HG03432 (cell line): ENCODE measurements around the gene DDX39A.
A peak's percentile ranks its signal among the peaks of the same experiment; 100 is the strongest.

ENCODE experiments used
- ATAC-seq: cut with Tn5 transposase; IDR thresholded peaks from one replicate; pipeline ENCODE4 v1.9.1; 2021; ENCODE audit warnings: mild to moderate bottlenecking, moderate library complexity; ENCODE audit not compliant: unreplicated experiment

Gene DDX39A

GRCh38 chr19:14434543-14435319 is 15.6 kb upstream of the DDX39A start:
- ATAC-seq, result no peak

- ATAC-seq, result peak; percentile 24
Measured at GRCh38 chr19:14433554-14434501, 14.7 kb upstream of the DDX39A start.

GRCh38 chr19:14432791-14433553 is 13.8 kb upstream of the DDX39A start, which contains the start of gene PKN1:
TSS of gene PKN1 (plus strand) at chr19:14433306. CDS start at chr19:14433522, 216 bp downstream.
- peak; percentile 62 for ATAC-seq

GRCh38 chr19:14430712-14431111 is 11.6 kb upstream of the DDX39A start:
- ATAC-seq, result no peak

GRCh38 chr19:14428882-14429416 is 9.8 kb upstream of the DDX39A start:
- ATAC-seq, result no peak

- no peak for ATAC-seq
Measured at GRCh38 chr19:14427461-14427860, 8.3 kb upstream of the DDX39A start.

GRCh38 chr19:14425696-14426138 is 6.6 kb upstream of the DDX39A start:
- ATAC-seq, result no peak

- peak; percentile 50 for ATAC-seq
Measured at GRCh38 chr19:14418856-14419105, 360 bp downstream of the DDX39A start.

GRCh38 chr19:14416817-14417231 is 2.3 kb downstream of the DDX39A start:
- no peak for ATAC-seq

- ATAC-seq, result no peak
Measured at GRCh38 chr19:14414926-14415690, 4.0 kb downstream of the DDX39A start.

- no peak for ATAC-seq
Measured at GRCh38 chr19:14413693-14414181, 5.4 kb downstream of the DDX39A start.

GRCh38 chr19:14412996-14413692 is 6.0 kb downstream of the DDX39A start:
- no peak for ATAC-seq

GRCh38 chr19:14412324-14412995 is 6.7 kb downstream of the DDX39A start:
- no peak for ATAC-seq

GRCh38 chr19:14411938-14412245 is 7.2 kb downstream of the DDX39A start:
- ATAC-seq, result no peak

GRCh38 chr19:14411161-14411937 is 7.8 kb downstream of the DDX39A start:
- ATAC-seq, result no peak

- ATAC-seq, result no peak
Measured at GRCh38 chr19:14410091-14411051, 8.8 kb downstream of the DDX39A start.
